NCI-H774 (cell line): ENCODE results near the gene ZNF674.
"Not testable (repeated sequence)": the region's sequence is repeated elsewhere in the genome, so short reads cannot be mapped to it uniquely, and the experiment has no call there.

Experiments used
- DNase-seq: peaks from one replicate; lab custom pipeline; 2025; lab: John Stamatoyannopoulos, UW

ZNF674 gene

GRCh38 chrX:46463682-46464081 lies 81.5 kb downstream of the ZNF674 start:
- no peak for DNase-seq

DNA sequence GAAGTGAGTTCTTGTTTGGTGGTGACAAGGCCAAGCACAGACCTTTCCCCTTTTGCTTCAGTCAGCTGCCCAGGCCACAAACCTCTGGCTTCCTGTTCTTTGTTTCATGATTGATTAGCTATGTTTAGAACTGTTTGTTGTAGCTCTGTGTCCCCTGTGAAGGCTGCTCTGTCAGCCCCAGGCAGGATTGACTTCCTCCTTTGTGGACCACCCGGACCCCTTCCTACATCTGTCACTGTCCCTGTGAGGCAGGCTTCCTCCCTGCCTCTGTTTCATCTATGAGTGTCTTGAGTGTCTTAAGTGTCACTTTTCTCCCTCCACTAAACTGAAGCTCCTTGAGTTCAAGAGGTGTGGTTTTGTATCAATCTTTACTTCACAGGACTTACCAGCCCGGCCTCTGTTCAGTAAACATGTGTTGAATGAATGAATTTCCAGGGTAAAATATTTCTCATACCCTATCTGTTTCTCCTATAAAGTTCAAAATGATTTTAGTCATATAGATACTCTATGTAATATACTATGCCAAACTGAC lies 83.5 kb downstream of the ZNF674 start:
- DNase-seq = no peak

- not testable (repeated sequence) for DNase-seq
These were observed 84.2 kb downstream of the ZNF674 start for GRCh38 chrX:46460801-46461659.

GRCh38 chrX:46459603-46460002 lies 85.6 kb downstream of the ZNF674 start:
- no peak for DNase-seq

- no peak for DNase-seq
These were observed 88.9 kb downstream of the ZNF674 start for GRCh38 chrX:46456125-46456922.
